GM21529 (cell line): ENCODE data around the gene PRPH.
A peak's percentile ranks its signal among the peaks of the same experiment; 100 is the strongest.
"Not testable (repeated sequence)": the region's sequence is repeated elsewhere in the genome, so short reads cannot be mapped to it uniquely, and the experiment has no call there.

Source experiments
- ATAC-seq: cut with Tn5 transposase; IDR thresholded peaks from one replicate; pipeline ENCODE4 v1.9.1; 2021; ENCODE audit not compliant: unreplicated experiment

Gene PRPH

DNA sequence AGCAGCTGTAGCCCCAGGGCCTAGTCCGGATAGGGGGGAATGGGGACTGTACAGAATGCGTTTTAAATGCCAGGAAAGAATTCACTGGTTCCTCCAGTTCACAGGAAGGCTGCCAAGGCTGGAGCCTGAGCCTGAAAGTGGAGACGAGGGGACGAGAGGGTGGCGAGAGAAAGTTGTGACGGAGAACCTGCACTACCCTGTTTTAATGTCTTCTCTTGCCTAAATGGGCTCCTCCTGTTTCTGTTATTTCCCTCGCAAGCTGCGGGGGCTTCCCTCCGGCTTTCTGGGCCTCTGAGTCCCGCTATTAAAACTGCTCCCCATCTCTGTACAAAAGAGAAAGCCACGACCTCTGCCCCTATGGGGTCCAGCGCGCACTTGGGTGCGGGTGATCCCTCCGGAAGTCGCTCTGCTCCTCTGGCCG lies 37.5 kb downstream of the PRPH start:
- no peak for ATAC-seq

GRCh38 chr12:49332891-49333371 lies 38.0 kb downstream of the PRPH start:
- no peak for ATAC-seq

DNA sequence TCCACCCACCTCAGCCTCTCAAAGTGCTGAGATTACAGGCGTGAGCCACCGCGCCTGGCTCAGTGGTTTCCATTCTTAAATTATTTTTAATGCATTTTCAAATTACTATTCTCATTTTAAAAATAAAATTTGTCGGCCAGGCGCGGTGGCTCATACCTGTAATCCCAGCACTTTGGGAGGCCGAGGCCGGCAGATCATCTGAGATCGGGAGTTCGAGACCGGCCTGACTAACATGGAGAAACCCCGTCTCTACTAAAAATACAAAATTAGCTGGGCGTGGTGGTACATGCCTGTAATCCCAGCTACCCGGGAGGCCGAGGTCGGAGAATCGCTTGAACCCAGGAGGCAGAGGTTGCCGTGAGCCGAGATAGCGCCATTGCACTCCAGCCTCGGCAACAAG lies 38.8 kb downstream of the PRPH start:
- ATAC-seq = not testable (repeated sequence)

DNA sequence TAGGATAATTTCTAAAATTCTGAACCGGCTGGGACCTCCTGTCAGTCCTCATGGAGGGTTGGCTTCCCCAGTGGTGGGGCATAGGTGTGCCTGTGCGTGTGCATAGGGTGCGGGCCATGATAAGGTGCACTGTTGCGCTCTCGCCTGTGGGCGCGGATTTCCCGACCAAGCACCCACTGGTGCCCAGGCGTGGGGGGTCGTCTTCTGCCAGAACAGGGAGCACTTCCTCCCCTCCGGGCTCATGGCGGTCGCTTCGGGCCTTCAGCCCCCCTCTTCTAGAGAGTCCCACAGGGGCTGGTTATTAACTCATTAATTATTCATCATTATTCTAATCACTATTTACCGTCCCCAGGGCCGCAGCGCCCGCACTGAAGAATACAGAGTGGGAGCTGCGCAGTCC lies 39.3 kb downstream of the PRPH start:
- no peak for ATAC-seq

DNA sequence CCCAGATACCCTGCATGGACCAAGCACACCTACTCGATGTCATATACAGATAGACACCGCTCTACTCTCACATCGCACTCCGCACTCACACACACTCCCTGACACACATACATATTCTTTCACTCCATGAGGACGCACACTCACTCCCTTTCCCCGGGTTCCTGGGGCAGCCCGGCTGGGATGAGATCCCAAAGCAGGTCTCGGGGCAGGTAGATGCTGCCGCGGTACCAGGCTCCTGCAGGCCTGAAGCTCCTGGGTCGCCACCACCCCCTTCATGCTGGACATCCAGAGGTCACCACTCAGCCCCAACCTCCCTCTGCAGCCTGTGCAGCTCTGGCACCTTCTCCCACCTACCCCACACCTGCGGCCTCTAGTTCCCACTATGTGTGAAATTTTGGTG lies 39.7 kb downstream of the PRPH start:
- no peak for ATAC-seq

DNA sequence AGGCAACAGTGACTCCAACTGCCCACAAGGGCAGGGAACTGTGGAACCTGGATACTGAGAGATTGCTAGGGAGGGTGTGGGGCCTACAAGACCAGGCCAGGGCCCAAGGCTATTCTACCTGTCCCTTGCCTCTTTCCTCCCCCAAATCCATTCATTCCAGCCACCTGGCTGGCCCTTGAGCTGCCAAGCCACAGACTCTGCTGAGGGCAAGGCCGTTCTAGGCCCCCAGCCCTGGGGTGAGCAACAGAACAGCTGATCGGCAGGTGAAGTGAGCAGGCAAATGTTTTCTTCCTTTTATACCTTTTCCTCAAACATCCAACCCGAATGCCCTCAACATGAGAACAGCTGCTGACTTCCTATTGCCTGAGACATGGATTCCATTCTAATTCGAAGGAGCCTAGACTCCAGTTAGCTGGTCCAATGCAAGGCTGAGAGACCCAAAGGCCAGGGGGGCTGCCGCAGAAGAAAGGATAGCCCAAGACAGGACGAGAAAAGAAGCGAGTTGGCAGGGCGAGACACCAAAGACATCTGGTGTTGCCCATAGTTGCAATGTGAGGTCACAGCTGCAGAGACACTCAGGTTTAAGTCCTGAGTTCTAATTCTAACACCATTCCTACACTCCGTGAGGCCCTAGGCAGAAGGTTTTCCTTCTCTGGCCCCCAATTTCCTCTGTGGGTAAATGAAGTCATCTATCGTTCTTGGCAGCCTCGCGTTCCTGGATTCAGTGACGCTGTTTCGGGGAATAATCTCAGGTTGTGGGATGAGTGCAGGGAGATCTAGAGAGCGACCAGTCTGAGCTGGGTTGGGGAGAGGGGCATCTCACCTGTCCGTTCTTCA lies 40.4 kb downstream of the PRPH start:
- ATAC-seq = no peak

DNA sequence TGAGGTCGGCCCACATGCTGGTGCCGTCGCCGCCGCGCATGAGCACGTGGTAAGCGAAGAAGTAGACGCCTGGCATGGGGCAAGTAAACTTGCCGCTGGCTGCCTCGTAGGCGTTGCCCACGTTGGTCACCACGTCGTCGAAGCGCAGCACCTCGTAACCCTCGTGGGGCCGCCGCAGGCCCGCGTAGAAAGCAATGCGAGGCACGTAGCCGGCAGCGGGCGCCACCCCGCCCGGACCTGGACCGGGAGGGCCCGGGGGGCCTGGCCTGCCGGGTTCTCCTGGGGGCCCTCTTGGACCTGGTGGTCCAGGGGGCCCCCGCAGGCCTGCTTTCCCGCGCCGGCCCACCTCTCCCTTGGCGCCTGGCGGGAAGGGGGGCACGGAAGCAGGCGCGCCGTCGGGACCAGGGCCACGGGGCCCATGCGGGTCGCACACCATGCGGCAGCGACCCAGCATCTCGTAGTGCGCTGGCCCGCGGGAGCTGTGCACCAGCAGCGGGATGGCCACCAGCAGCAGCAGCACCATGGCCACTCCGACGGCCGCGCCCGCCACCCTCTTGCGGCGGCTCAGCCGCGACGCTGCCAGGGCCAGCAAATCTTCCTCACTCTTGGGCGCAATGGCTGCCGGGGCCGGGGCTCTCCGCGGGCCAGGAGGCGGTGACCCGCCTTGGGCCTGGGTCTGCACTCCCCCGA lies 41.2 kb downstream of the PRPH start:
- no peak for ATAC-seq

- peak; percentile 67 for ATAC-seq
These were observed 42.0 kb downstream of the PRPH start, which contains the start of gene C1QL4 for GRCh38 chr12:49336645-49337584. Gene C1QL4, minus strand, starts transcription at chr12:49337188. Its CDS starts 711 bp downstream, at chr12:49336477.

DNA sequence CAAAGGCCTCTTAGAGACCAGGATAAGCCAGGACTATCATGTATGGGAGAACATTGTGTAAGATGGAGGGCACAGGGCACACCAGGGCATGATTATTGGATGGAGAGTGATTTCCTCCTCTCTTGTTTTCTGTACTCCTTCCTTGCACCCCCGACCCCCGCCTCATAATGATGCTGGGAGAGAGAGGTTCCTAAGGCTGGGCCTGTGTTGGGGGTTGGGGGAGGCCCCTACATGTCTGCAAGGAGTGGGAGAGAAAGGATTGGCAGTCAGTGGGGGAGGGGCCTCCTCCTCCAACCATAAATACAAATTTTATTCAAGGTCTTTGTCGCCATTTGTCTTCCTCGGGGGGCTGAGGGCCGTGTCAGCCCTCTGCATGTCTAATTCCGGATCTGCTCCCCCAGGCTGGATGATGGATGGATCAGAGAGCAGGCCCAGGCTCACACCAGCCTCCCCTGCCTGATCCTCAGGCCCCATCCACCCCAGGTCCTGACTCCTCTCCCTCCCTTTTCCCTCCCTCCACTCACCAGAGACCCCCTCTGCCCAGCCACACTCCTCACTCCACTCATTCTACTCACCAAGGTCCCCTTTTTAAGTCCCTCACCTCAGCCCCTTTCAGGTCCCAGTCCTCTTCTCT lies 44.0 kb downstream of the PRPH start:
- ATAC-seq = no peak

DNA sequence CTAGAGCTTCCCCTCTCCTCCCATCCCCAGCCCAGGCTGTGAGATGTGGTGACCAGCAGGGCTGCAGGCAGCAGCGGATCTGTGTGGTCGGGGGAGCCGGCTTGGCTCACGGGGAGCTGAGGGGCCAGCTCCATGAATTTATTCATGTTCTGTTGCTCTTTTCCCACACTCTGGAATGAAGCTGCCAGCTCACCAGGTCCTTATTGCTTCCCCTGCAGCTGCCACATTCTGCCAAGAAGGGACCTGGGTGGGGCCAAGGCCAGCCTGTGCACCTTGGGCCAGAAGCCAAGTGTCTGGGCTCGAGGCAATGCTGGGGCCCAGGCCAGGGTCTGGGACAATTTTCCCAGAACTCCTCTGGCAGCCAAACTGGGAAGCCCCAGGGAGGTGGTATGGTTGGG lies 44.5 kb downstream of the PRPH start:
- ATAC-seq = no peak

- ATAC-seq = no peak
These were observed 45.3 kb downstream of the PRPH start for GRCh38 chr12:49340095-49340870.

- ATAC-seq = no peak
These were observed 46.2 kb downstream of the PRPH start for GRCh38 chr12:49340971-49341776.

- no peak for ATAC-seq
These were observed 46.8 kb downstream of the PRPH start for GRCh38 chr12:49341777-49342065.

- ATAC-seq = peak; percentile 68
These were observed 47.3 kb downstream of the PRPH start for GRCh38 chr12:49342066-49342913.

GRCh38 chr12:49342914-49343731 lies 48.2 kb downstream of the PRPH start:
- no peak for ATAC-seq

DNA sequence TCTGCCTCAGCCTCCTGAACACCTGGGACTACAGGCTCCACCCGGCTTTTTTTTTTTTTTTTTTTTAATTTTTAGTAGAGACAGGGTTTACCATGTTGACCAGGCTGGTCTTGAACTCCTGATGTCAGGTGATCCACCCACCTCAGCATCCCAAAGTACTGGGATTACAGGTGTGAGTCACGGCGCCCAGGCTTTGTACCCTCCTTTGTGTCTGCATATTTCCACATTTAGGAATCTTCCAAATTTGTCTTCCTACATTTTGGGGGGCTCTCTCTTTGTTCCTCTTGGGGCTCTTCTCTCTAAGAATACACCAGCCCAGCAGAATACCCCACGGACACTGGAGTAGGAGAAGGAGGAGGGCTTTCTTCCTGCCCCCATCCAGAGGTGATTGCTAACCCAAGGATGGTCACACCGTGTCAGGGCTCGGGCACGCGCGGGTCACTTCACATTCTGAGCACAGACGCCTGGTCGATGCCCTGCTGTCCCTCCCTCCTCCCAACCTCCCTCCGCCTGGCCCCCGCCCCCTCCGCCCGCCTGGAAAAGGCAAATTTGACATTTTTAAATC lies 49.6 kb downstream of the PRPH start:
- no peak for ATAC-seq
